Vagina (tissue), 2 donors: ENCODE results near the gene CTAGE9. TPM values are rescaled to one million over a fixed set of nuclear protein-coding genes. Genes with fewer than 3 reads are reported as not detected.

Experiments used
- DNase-seq, 2 donors: peaks; one replicate each; pipeline ENCODE4 v3.0.0-alpha.2; 2017; ENCODE audit errors: extremely low spot score in 2 of 2
- H3K27ac ChIP-seq: fragments of 200-600 bp; sonication (generic); one replicate; pipeline ENCODE4 v1.5.1; 2019
- H3K27me3 ChIP-seq: fragments of 200-600 bp; sonication (generic); one replicate; pipeline ENCODE4 v1.5.1; 2019
- H3K36me3 ChIP-seq, 2 donors: fragments of 200-600 bp; sonication (generic); one replicate each; pipeline ENCODE4 v1.5.1; 2017 to 2019
- H3K4me1 ChIP-seq: fragments of 200-600 bp; sonication (generic); one replicate; pipeline ENCODE4 v1.5.1; 2019
- H3K4me3 ChIP-seq, 2 donors: fragments of 200-600 bp; sonication (generic); 1 replicate in 1 of 2; 2 replicates in 1 of 2; pipeline ENCODE4 v1.5.1; 2016 to 2019
- H3K9me3 ChIP-seq: fragments of 200-600 bp; sonication (generic); one replicate; pipeline ENCODE4 v1.5.1; 2019
- POLR2A ChIP-seq, 2 donors: fragments of 450-650 bp; IDR thresholded peaks; one replicate each; pipeline ENCODE4 v1.6.1; 2017; ENCODE audit warnings: antibody characterized with exemption in 2 of 2, mild to moderate bottlenecking in 2 of 2, moderate library complexity in 2 of 2
- POLR2AphosphoS5 ChIP-seq, 2 donors: sonication (generic); formaldehyde crosslinking; IDR thresholded peaks; one replicate each; pipeline ENCODE4 v1.9.0; 2017; ENCODE audit warnings: antibody characterized with exemption in 2 of 2, mild to moderate bottlenecking in 2 of 2, low read depth in 1 of 2; ENCODE audit not compliant: insufficient read depth in 1 of 2
- intact Hi-C: fragments of 100-400 bp; cut with DNase I; formaldehyde crosslinking; loops from one replicate; pipeline ENCODE4 v1.15.1; 2023
- total RNA-seq: library from RNA; depleted of rRNA; stranded (reverse); fragments of >200 nt; gene quantifications from one replicate; pipeline ENCODE4 v1.2.3, GENCODE V29; 2016
- TF ChIP-seq, protein P1 (sequence below), 3 experiments: fragments of 450-650 bp in 2 of 3; fragments of 200-600 bp in 1 of 3; sonication (generic) in 1 of 3; IDR thresholded peaks; one replicate each; pipeline ENCODE4 v1.5.1; 2017 to 2019; ENCODE audit warnings: antibody characterized with exemption in 3 of 3, mild to moderate bottlenecking in 2 of 3, moderate library complexity in 2 of 3

The CTAGE9 gene
- total RNA-seq, 1 donor from 2014 or later: not detected

DNA sequence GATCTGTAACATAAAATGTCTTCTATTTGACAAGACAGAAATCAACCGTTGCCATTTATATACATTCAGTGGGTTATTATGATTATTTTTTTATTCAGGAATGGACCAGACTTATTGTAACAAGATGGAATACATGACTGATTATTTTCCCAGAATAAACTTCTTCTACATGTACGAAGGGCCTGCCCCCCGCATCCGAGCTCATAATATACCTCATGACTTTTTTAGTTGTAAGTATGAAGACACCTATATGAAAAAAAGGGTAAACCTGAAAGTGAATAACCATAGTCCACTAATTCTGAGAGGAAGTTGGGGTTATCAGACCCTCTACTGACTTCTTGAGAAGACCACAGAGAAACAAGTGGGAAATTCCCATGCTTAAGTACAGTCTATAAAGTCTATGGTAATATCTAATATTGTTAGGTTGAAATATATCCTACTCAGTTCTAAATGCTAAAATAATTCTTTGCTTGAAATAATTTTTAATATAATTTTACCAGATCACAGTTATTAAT lies 25.5 kb downstream of the CTAGE9 start:
- TF ChIP-seq, protein P1, sequence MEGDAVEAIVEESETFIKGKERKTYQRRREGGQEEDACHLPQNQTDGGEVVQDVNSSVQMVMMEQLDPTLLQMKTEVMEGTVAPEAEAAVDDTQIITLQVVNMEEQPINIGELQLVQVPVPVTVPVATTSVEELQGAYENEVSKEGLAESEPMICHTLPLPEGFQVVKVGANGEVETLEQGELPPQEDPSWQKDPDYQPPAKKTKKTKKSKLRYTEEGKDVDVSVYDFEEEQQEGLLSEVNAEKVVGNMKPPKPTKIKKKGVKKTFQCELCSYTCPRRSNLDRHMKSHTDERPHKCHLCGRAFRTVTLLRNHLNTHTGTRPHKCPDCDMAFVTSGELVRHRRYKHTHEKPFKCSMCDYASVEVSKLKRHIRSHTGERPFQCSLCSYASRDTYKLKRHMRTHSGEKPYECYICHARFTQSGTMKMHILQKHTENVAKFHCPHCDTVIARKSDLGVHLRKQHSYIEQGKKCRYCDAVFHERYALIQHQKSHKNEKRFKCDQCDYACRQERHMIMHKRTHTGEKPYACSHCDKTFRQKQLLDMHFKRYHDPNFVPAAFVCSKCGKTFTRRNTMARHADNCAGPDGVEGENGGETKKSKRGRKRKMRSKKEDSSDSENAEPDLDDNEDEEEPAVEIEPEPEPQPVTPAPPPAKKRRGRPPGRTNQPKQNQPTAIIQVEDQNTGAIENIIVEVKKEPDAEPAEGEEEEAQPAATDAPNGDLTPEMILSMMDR (IDR thresholded peaks at IDR 0.05): no peak
- no peak for TF ChIP-seq POLR2AphosphoS5 (IDR thresholded peaks at IDR 0.05; ENCODE audit: insufficient read depth in 1 of 2, low read depth in 1 of 2)
- Histone ChIP-seq H3K4me3 (no peak overlapping the region), H3K4me1 (no peaks in the 10 kb centered on the region), H3K9me3 (no peaks in the 10 kb centered on the region), H3K27ac (no peak overlapping the region), H3K36me3 (no peaks in the 10 kb centered on the region), H3K27me3 (no peaks in the 10 kb centered on the region)
- intact Hi-C loops: no loop called here
- no peak for DNase-seq

DNA sequence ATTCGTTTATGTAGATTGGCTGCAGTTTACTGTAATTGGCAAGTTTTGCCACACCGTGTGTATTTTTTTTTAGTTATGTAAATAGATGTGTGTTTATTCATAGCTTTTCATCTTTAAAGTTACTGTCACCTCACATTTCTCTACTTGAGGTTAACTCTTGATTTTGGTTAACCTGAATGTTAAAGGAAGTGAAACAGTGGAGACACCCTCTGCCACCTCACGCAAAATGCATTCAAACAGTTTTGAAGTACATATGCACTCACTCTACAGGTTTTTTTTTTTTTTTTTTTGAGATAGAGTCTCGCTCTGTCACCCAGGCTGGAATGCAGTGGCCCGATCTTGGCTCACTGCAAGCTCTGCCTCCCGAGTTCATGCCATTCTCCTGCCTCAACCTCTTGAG lies 27.3 kb downstream of the CTAGE9 start:
- Histone ChIP-seq H3K36me3 (no peaks in the 10 kb centered on the region), H3K4me3 (no peak overlapping the region), H3K27me3 (no peaks in the 10 kb centered on the region), H3K27ac (no peak overlapping the region), H3K4me1 (no peaks in the 10 kb centered on the region), H3K9me3 (no peaks in the 10 kb centered on the region)
- DNase-seq: no peak
- intact Hi-C loops: no loop called here
- TF ChIP-seq POLR2A (IDR thresholded peaks at IDR 0.05) (no peak), POLR2AphosphoS5 (IDR thresholded peaks at IDR 0.05; ENCODE audit: insufficient read depth in 1 of 2, low read depth in 1 of 2) (no peak)
- TF ChIP-seq, protein P1 (IDR thresholded peaks at IDR 0.05): no peak

DNA sequence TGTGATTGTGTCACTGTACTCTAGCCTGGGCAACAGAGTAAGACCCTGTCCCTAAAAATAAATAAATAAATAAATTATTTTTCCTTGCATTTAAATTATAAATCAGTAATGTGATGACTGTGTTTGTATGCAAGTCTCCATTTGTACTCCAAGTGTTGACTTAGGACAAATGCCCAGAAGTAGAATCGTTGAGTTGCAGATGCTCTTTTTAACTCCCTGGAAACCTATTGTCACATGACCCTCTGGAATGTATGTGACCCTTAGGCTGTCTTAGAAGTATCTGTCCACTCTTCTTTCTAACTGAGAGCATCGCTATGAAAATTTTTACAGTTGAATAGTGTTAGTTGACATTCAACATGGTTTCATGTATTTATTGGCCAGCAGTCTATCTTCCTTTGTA lies 28.4 kb downstream of the CTAGE9 start:
- H3K36me3 ChIP-seq: no peaks in the 10 kb centered on the region
- H3K4me1 ChIP-seq: no peaks in the 10 kb centered on the region
- no peak overlapping the region for H3K27ac ChIP-seq
- no peaks in the 10 kb centered on the region for H3K9me3 ChIP-seq
- H3K4me3 ChIP-seq: no peak overlapping the region
- intact Hi-C loops: no loop called here
- DNase-seq: no peak
- TF ChIP-seq POLR2A (IDR thresholded peaks at IDR 0.05) (no peak), POLR2AphosphoS5 (IDR thresholded peaks at IDR 0.05; ENCODE audit: insufficient read depth in 1 of 2, low read depth in 1 of 2) (no peak)
- TF ChIP-seq, protein P1 (IDR thresholded peaks at IDR 0.05): no peak
- no peaks in the 10 kb centered on the region for H3K27me3 ChIP-seq

DNA sequence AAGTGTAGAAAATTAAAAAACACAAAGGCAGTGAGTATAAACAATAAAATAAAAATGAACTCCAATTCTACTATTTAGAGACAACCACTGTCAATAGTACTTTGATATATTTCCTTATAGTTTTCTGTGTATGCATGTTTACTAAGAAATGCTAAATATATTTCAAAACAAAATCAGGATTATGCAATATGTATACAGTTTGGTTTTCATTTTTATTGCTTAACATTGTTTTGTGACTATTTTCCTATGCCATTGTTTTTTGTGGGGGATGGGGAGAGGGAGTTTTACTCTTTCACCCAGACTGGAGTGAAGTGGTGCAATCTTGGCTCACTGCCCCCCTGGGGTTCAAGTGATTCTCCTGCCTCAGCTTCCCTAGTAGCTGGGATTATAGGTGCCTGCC lies 29.2 kb downstream of the CTAGE9 start:
- Histone ChIP-seq H3K9me3 (no peaks in the 10 kb centered on the region), H3K36me3 (no peaks in the 10 kb centered on the region), H3K27me3 (no peaks in the 10 kb centered on the region), H3K27ac (no peak overlapping the region), H3K4me3 (no peak overlapping the region), H3K4me1 (no peaks in the 10 kb centered on the region)
- DNase-seq: no peak
- TF ChIP-seq POLR2AphosphoS5 (IDR thresholded peaks at IDR 0.05; ENCODE audit: insufficient read depth in 1 of 2, low read depth in 1 of 2): no peak
- TF ChIP-seq, protein P1 (IDR thresholded peaks at IDR 0.05): no peak
- intact Hi-C loops: no loop called here

DNA sequence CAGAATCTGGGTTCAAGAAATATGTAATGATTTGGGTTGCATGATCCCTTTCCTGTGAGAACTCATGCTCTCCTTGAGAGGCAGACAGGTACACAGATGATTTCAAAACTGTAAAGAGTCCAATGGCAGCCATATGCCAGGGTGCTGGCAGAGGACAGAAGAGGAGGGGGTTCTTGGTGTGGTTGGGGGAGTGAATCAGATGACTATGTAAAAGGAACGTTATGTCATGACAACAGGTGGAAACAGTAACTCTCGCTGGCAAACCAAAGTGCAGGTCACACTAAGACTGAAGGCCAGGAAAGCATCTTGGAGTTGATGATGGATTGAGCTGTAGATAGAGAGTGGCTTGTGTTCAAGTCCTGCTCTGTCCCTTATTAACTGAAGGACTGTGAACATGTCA lies 29.9 kb downstream of the CTAGE9 start:
- DNase-seq: no peak
- no peaks in the 10 kb centered on the region for H3K4me1 ChIP-seq
- H3K27ac ChIP-seq: no peak overlapping the region
- H3K4me3 ChIP-seq: no peak overlapping the region
- TF ChIP-seq POLR2A (IDR thresholded peaks at IDR 0.05) (no peak), POLR2AphosphoS5 (IDR thresholded peaks at IDR 0.05; ENCODE audit: insufficient read depth in 1 of 2, low read depth in 1 of 2) (no peak)
- TF ChIP-seq, protein P1 (IDR thresholded peaks at IDR 0.05): no peak
- no peaks in the 10 kb centered on the region for H3K9me3 ChIP-seq
- intact Hi-C loops: no loop called here
- no peaks in the 10 kb centered on the region for H3K27me3 ChIP-seq
- H3K36me3 ChIP-seq: no peaks in the 10 kb centered on the region
